Endothelial cell of umbilical vein (primary cell): ENCODE measurements around the gene CHST8.

Experiments
- CTCF ChIP-seq, 2 donors: IDR thresholded peaks; 1 replicate in 1 of 2; 2 replicates in 1 of 2; pipeline ENCODE4 v1.5.1; 2011; ENCODE audit warnings: low read length in 2 of 2, mild to moderate bottlenecking in 2 of 2, moderate library complexity in 2 of 2, control low read depth in 1 of 2, inconsistent platforms in 1 of 2, low read depth in 1 of 2; ENCODE audit not compliant: insufficient read depth in 1 of 2; ENCODE audit errors: extremely low read depth in 1 of 2
- EZH2 ChIP-seq: IDR thresholded peaks from 2 replicates; pipeline ENCODE4 v1.6.1; 2012; ENCODE audit warnings: borderline replicate concordance, low read depth, mild to moderate bottlenecking, moderate library complexity, low read length, inconsistent platforms; ENCODE audit not compliant: severe bottlenecking
- FOS ChIP-seq: IDR thresholded peaks from 2 replicates; pipeline ENCODE4 v1.6.1; 2011; ENCODE audit warnings: mild to moderate bottlenecking, low read length, moderate library complexity, borderline replicate concordance; ENCODE audit not compliant: insufficient read depth
- POLR2A ChIP-seq: IDR thresholded peaks from 2 replicates; pipeline ENCODE4 v1.6.1; 2012; ENCODE audit warnings: low read depth, mild to moderate bottlenecking, control low read depth, low read length
- POLR2AphosphoS5 ChIP-seq: IDR thresholded peaks from 2 replicates; pipeline ENCODE4 v1.6.1; 2012; ENCODE audit warnings: low read depth, mild to moderate bottlenecking, control low read depth, low read length, moderate library complexity; ENCODE audit not compliant: insufficient read depth

- TF ChIP-seq POLR2AphosphoS5 (no peak), CTCF (IDR thresholded peaks at IDR 0.05; ENCODE audit: extremely low read depth in 1 of 2, insufficient read depth in 1 of 2, low read depth in 1 of 2, low read length in 2 of 2) (no peak), EZH2 (no peak), POLR2A (no peak), FOS (no peak)
These were observed 51.6 kb downstream of the CHST8 start for GRCh38 chr19:33673258-33673875.
